Mammary epithelial cell (primary cell): ENCODE measurements around the gene USP9X.

ENCODE experiments used
- EZH2 ChIP-seq: IDR thresholded peaks from 2 replicates; pipeline ENCODE4 v1.6.1; 2012; ENCODE audit warnings: low read length, inconsistent platforms, borderline replicate concordance
- TF ChIP-seq, protein P1 (sequence below), 2 donors: IDR thresholded peaks in 1 of 2; conservative IDR thresholded peaks in 1 of 2; 2 replicates each; pipeline ENCODE4 v1.5.1; 2011 to 2012; ENCODE audit warnings: inconsistent platforms in 2 of 2, low read length in 2 of 2, mild to moderate bottlenecking in 2 of 2, control low read depth in 1 of 2, low read depth in 1 of 2; ENCODE audit not compliant: insufficient read depth in 1 of 2; ENCODE audit errors: extremely low read depth in 1 of 2

DNA sequence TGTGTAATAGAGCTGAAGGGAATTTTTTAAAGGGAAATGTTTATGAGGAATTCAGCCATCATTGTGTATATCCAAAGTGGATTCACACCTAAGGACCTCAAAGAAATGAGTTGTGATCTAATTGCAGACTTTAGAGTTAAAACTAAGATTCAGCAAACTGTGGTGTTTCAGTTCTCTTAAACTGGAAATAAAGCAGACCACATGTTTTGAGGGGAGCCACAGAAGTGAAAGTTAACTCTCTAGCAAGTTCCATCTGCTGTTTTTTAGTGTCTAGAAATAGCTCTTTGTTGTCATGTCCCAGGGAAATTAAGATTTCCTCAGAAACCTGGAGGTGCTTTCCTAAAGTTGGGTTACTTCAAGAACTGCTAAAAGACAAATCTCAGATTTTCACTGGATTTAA is 151.4 kb downstream of the USP9X start:
- TF ChIP-seq, protein P1, sequence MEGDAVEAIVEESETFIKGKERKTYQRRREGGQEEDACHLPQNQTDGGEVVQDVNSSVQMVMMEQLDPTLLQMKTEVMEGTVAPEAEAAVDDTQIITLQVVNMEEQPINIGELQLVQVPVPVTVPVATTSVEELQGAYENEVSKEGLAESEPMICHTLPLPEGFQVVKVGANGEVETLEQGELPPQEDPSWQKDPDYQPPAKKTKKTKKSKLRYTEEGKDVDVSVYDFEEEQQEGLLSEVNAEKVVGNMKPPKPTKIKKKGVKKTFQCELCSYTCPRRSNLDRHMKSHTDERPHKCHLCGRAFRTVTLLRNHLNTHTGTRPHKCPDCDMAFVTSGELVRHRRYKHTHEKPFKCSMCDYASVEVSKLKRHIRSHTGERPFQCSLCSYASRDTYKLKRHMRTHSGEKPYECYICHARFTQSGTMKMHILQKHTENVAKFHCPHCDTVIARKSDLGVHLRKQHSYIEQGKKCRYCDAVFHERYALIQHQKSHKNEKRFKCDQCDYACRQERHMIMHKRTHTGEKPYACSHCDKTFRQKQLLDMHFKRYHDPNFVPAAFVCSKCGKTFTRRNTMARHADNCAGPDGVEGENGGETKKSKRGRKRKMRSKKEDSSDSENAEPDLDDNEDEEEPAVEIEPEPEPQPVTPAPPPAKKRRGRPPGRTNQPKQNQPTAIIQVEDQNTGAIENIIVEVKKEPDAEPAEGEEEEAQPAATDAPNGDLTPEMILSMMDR (conservative IDR thresholded peaks at IDR 0.05 in 1 of 2, IDR thresholded peaks at IDR 0.05 in 1 of 2; ENCODE audit: extremely low read depth in 1 of 2, insufficient read depth in 1 of 2, low read depth in 1 of 2, low read length in 2 of 2) = no peak
- no peak for TF ChIP-seq EZH2
